Activated naive CD8-positive, alpha-beta T cell (primary cell): ENCODE data around the gene SCRN1.
A peak's percentile ranks its signal among the peaks of the same experiment; 100 is the strongest.

ENCODE experiments used
- H3K27ac Mint-ChIP-seq: one replicate; pipeline ENCODE4 v1.8.0; 2021; ENCODE audit warnings: mixed read lengths
- H3K27me3 Mint-ChIP-seq: one replicate; pipeline ENCODE4 v1.8.0; 2021; ENCODE audit warnings: mixed read lengths
- H3K36me3 Mint-ChIP-seq: one replicate; pipeline ENCODE4 v1.8.0; 2021; ENCODE audit warnings: mixed read lengths
- H3K4me1 Mint-ChIP-seq: one replicate; pipeline ENCODE4 v1.8.0; 2021; ENCODE audit warnings: low read depth, mixed read lengths
- H3K4me3 Mint-ChIP-seq: one replicate; pipeline ENCODE4 v1.8.0; 2021; ENCODE audit warnings: mild to moderate bottlenecking, mixed read lengths
- H3K9me3 Mint-ChIP-seq: one replicate; pipeline ENCODE4 v1.8.0; 2021; ENCODE audit warnings: low read depth, mixed read lengths

Gene SCRN1

GRCh38 chr7:29940199-29940598 lies 49.4 kb downstream of the SCRN1 start:
- Mint-ChIP-seq H3K27ac (no peak overlapping the region), H3K27me3 (no peaks in the 10 kb centered on the region), H3K9me3 (no peaks in the 10 kb centered on the region), H3K4me1 (no peaks in the 10 kb centered on the region), H3K4me3 (no peak overlapping the region), H3K36me3 (peaks cover 2% of the 10 kb centered on the region)

DNA sequence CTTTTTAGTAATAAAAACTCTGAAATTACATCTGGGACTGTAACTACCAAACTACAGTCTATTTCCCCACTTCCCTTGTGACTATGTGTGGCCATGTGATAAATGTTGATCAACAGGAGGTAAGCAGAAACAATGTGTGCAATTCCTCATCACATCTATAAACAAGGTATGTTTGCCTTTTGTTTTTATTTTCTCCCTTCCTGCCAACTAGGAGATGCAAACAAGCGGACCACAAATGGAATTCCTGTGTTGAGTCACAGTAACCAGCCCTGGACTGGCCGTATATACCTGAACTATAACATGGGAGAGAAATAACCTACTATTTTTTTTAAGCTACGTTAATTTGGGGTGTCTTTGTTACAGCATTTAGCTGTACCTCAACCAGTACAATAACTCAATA lies 52.5 kb downstream of the SCRN1 start:
- Mint-ChIP-seq H3K4me1 (no peaks in the 10 kb centered on the region), H3K4me3 (no peak overlapping the region), H3K36me3 (no peaks in the 10 kb centered on the region), H3K27me3 (no peaks in the 10 kb centered on the region), H3K27ac (no peak overlapping the region), H3K9me3 (no peaks in the 10 kb centered on the region)

GRCh38 chr7:29935111-29935510 lies 54.5 kb downstream of the SCRN1 start:
- Mint-ChIP-seq H3K9me3 (no peaks in the 10 kb centered on the region), H3K27me3 (no peaks in the 10 kb centered on the region), H3K27ac (no peak overlapping the region), H3K4me3 (no peak overlapping the region), H3K4me1 (no peaks in the 10 kb centered on the region), H3K36me3 (no peaks in the 10 kb centered on the region)

DNA sequence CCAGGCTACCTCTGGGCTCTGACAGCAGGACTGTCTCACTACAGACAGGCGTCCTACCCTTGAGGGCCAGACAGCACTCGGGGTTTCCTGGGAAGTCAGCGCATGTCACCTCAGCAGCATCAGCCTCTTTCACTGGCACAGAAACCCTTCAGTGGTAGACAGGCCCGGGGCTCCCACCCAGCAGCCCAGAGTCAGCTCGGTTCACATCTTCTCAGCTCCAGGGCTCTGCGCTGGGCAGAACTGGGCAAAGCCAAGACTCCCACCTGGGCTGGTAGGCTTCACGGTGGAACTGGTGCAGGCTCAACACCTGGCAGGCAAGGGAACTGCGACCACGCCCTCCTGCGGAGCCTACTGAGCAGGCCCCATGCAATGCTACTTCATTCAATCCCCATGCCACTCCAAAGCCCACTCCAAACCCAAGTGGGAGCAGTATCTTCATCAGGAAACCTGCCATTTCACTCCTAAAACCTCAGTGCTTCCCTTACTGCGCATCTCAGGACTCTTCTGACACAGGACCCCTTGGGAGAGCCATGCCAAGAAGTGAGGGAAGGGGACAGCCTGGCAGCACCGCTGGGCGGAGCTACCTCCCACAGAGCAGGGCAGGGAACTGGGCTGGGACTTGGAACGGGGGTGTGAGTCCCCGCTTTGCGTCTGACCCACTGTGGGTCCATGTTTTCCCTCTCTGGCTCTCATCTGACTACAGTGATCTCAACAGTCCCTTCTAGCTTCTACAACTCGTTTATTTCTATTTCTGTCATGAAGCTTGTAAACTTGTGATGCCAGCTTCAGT lies 60.4 kb downstream of the SCRN1 start:
- no peaks in the 10 kb centered on the region for H3K9me3 Mint-ChIP-seq
- no peak overlapping the region for H3K4me3 Mint-ChIP-seq
- no peak overlapping the region for H3K27ac Mint-ChIP-seq
- no peaks in the 10 kb centered on the region for H3K36me3 Mint-ChIP-seq
- no peaks in the 10 kb centered on the region for H3K27me3 Mint-ChIP-seq
- H3K4me1 Mint-ChIP-seq: no peaks in the 10 kb centered on the region

- Mint-ChIP-seq H3K36me3 (no peaks in the 10 kb centered on the region), H3K4me1 (no peaks in the 10 kb centered on the region), H3K27me3 (no peaks in the 10 kb centered on the region), H3K9me3 (no peaks in the 10 kb centered on the region), H3K27ac (no peak overlapping the region), H3K4me3 (no peak overlapping the region)
Observed at GRCh38 chr7:29926741-29927140, 62.9 kb downstream of the SCRN1 start.

- no peaks in the 10 kb centered on the region for H3K36me3 Mint-ChIP-seq
- H3K4me3 Mint-ChIP-seq: no peak overlapping the region
- H3K27ac Mint-ChIP-seq: no peak overlapping the region
- no peaks in the 10 kb centered on the region for H3K9me3 Mint-ChIP-seq
- H3K27me3 Mint-ChIP-seq: no peaks in the 10 kb centered on the region
- H3K4me1 Mint-ChIP-seq: no peaks in the 10 kb centered on the region
Observed at GRCh38 chr7:29926216-29926615, 63.4 kb downstream of the SCRN1 start.

DNA sequence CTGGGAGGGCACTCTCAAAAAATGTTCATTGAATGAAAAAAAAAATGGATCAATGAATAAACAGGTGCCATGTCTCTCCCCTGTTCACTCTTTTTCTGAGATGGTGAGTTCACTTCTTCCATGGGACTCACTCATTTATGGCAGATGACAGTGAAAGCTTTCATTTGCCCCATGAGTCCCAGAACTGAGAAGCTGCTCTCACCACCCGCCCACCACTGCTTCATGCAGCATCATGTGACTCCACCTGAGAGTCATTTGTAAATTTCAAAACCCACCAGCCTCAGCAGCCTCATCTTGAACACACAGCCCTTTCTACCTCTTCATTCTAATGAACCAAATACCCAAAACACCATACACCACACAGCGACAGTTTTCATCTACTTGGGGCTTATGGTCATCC lies 64.9 kb downstream of the SCRN1 start:
- Mint-ChIP-seq H3K4me3 (no peak overlapping the region), H3K9me3 (no peaks in the 10 kb centered on the region), H3K4me1 (no peaks in the 10 kb centered on the region), H3K27me3 (no peaks in the 10 kb centered on the region), H3K36me3 (no peaks in the 10 kb centered on the region), H3K27ac (no peak overlapping the region)

- Mint-ChIP-seq H3K4me1 (no peaks in the 10 kb centered on the region), H3K36me3 (no peaks in the 10 kb centered on the region), H3K27me3 (no peaks in the 10 kb centered on the region), H3K4me3 (no peak overlapping the region), H3K9me3 (no peaks in the 10 kb centered on the region), H3K27ac (no peak overlapping the region)
Observed at GRCh38 chr7:29924006-29924405, 65.6 kb downstream of the SCRN1 start.

DNA sequence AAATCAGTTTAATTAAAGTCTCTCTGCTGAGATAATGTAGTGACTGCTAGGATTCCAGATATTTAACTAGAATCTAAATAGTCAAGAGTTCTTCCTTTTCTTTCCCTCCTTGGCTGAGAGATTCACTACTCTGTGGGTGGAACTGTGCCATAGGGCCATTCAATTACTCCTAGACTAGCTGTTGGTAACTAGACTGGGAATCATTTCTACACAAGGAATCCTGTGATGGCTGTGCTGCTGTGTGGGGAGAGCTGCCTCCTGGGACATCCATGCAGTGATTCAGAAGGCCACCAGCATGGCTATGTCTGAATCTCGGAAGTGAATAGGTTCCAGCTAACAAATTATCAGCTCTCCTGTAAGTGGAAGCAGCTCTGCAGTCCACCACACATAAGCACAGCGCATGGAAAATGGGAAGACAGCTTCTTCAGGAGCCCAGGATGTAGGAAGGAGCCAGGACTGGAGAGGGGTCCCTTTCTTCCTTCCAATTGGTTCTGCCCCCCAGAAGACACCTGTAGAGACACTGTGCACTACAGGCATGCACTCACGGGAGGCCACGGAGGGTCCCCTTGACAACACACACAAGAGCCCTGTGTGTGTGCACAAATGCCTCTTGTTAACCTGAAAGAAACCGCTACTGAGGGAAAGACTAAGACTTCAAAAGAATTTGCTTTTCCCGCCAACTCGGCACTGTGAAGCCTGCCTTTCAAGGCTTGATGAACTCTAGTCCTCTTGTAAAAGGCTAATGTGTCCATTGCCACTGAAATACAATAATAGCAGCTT lies 66.5 kb downstream of the SCRN1 start:
- no peaks in the 10 kb centered on the region for H3K27me3 Mint-ChIP-seq
- H3K36me3 Mint-ChIP-seq: no peaks in the 10 kb centered on the region
- H3K27ac Mint-ChIP-seq: no peak overlapping the region
- no peaks in the 10 kb centered on the region for H3K9me3 Mint-ChIP-seq
- H3K4me3 Mint-ChIP-seq: no peak overlapping the region
- H3K4me1 Mint-ChIP-seq: no peaks in the 10 kb centered on the region

DNA sequence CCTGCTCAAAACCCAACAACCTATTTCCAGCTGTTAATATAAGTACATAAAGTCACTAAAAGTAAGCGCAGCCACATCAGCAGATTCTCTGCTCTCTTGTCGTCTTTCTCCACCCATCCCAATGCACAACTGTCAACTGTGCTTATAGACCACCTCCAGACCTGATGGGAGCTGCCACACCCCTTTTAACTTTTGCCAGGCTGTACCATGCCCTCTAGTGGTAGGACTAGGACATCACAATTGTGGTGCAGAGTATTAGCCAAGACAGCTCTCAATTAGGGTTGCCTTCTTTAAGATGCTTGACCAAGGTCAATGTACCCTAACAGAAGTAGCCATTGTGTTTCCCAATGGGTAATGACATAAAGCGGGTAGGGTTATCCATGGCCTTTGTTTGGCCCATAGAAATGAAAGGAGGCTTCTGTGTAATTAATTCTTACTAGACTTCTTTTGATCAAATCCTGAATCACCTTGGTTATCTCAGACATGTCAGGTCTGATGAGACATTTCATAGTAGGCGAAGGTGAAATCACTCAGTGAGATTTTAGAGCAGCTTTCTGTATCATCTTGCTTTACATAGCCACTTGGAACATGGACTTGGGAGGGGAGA lies 68.1 kb downstream of the SCRN1 start:
- Mint-ChIP-seq H3K27me3 (no peaks in the 10 kb centered on the region), H3K4me3 (no peak overlapping the region), H3K27ac (no peak overlapping the region), H3K36me3 (no peaks in the 10 kb centered on the region), H3K9me3 (no peaks in the 10 kb centered on the region), H3K4me1 (no peaks in the 10 kb centered on the region)

DNA sequence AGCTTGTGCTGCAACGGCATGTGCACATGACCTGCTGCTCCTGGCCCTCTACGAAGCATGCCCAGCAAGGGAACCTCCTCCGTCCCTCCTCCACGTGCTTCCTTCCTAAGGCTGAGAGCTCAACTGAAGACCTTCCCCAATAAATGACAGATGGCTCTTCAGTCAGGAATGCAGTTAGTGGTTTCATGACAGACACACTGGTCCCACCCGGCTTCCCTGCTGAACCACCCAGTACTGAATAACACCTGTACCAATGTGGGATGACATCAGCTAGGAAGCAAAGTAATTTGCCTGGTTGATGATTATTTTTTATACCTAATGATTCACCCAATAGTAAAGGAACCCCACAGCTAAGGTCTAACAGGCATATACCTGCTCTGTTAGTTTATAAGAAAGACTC lies 69.1 kb downstream of the SCRN1 start:
- Mint-ChIP-seq H3K36me3 (no peaks in the 10 kb centered on the region), H3K27ac (no peak overlapping the region)

GRCh38 chr7:29919790-29920189 lies 69.8 kb downstream of the SCRN1 start:
- no peaks in the 10 kb centered on the region for H3K4me1 Mint-ChIP-seq
- no peak overlapping the region for H3K4me3 Mint-ChIP-seq
- H3K27ac Mint-ChIP-seq: no peak overlapping the region
- no peaks in the 10 kb centered on the region for H3K36me3 Mint-ChIP-seq
- H3K27me3 Mint-ChIP-seq: no peaks in the 10 kb centered on the region
- H3K9me3 Mint-ChIP-seq: no peaks in the 10 kb centered on the region

More for the DNA sequence above, 69.1 kb downstream of the SCRN1 start:
- Mint-ChIP-seq H3K4me1 (no peaks in the 10 kb centered on the region), H3K4me3 (no peak overlapping the region), H3K9me3 (no peaks in the 10 kb centered on the region), H3K27me3 (no peaks in the 10 kb centered on the region)

DNA sequence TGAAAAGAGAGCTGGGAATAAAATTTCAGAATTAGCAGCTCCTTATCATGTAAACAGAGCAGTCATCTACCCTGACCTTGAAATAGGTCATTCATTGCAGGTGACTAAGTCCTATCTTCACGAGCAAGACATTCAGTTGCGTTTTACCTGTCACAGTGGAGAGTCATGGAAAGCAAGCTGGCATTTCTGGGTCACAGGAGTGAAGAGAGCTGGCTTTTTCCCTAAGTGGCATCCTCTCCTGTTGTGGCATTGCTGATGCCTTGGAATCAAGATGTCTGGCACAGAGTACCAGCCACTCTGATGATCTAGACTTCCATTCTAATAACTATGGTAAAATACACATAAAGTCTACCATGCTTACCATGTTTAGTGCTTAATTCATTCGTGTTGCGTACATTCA lies 70.8 kb downstream of the SCRN1 start:
- Mint-ChIP-seq H3K27ac (peak overlapping the region; percentile 2), H3K4me3 (no peak overlapping the region), H3K4me1 (no peaks in the 10 kb centered on the region), H3K9me3 (no peaks in the 10 kb centered on the region), H3K36me3 (no peaks in the 10 kb centered on the region), H3K27me3 (no peaks in the 10 kb centered on the region)

GRCh38 chr7:29917641-29918040 lies 72.0 kb downstream of the SCRN1 start:
- H3K36me3 Mint-ChIP-seq: no peaks in the 10 kb centered on the region
- no peak overlapping the region for H3K4me3 Mint-ChIP-seq
- no peaks in the 10 kb centered on the region for H3K27me3 Mint-ChIP-seq
- H3K9me3 Mint-ChIP-seq: no peaks in the 10 kb centered on the region
- no peak overlapping the region for H3K27ac Mint-ChIP-seq
- H3K4me1 Mint-ChIP-seq: no peaks in the 10 kb centered on the region

- H3K9me3 Mint-ChIP-seq: no peaks in the 10 kb centered on the region
Observed at GRCh38 chr7:29915481-29916215, 74.0 kb downstream of the SCRN1 start.

More at GRCh38 chr7:29915481-29916215, 74.0 kb downstream of the SCRN1 start:
- H3K4me3 Mint-ChIP-seq: no peak overlapping the region
- no peak overlapping the region for H3K27ac Mint-ChIP-seq
- H3K27me3 Mint-ChIP-seq: no peaks in the 10 kb centered on the region
- no peaks in the 10 kb centered on the region for H3K4me1 Mint-ChIP-seq
- H3K36me3 Mint-ChIP-seq: no peaks in the 10 kb centered on the region
